Measurements from ENCODE around the gene TYMP. TPM values are rescaled to one million over a fixed set of nuclear protein-coding genes. Genes with fewer than 3 reads are reported as not detected.

The TYMP gene
- total and polyA plus RNA-seq, 2 experiments from 2014 or later = 46.4 to 85.7 TPM

- Histone ChIP-seq H3K4me1 (ENCODE audit: insufficient read depth) (peaks cover 14% of the 10 kb centered on the region), H4K20me1 (ENCODE audit: insufficient read depth, poor library complexity, severe bottlenecking) (no peaks in the 10 kb centered on the region), H3K27ac (no peak overlapping the region), H2AFZ (no peak overlapping the region), H3K4me3 (no peak overlapping the region), H3K4me2 (peak overlapping the region; percentile 96), H3K9me3 (ENCODE audit: low read depth) (no peaks in the 10 kb centered on the region), H3K36me3 (replicated peaks; ENCODE audit: insufficient read depth, low read depth) (no peaks in the 10 kb centered on the region), H3K9me2 (replicated peaks; ENCODE audit: insufficient read depth) (no peaks in the 10 kb centered on the region), H3K79me2 (peaks cover 41% of the 10 kb centered on the region), H3K27me3 (no peaks in the 10 kb centered on the region)
- 95% methylated on average over 35 of the region's 41 CpGs for WGBS (ENCODE audit: low lambda C conversion rate, missing lambda C conversion rate)
- peak; percentile 7 for DNase-seq (ENCODE audit: low spot score)
- TF ChIP-seq EZH2 (IDR thresholded peaks at IDR 0.05; ENCODE audit: borderline replicate concordance) (no peak), CTCF (IDR thresholded peaks at IDR 0.05; ENCODE audit: poor library complexity) (no peak), EZH2phosphoT487 (IDR thresholded peaks at IDR 0.05; ENCODE audit: low read depth, severe bottlenecking, unreplicated experiment) (no peak)
These were observed 23.8 kb downstream of the TYMP start for GRCh38 chr22:50505776-50506610.

GRCh38 chr22:50505276-50505775 lies 24.5 kb downstream of the TYMP start:
- Histone ChIP-seq H4K20me1 (ENCODE audit: insufficient read depth, poor library complexity, severe bottlenecking) (no peaks in the 10 kb centered on the region), H3K27me3 (no peaks in the 10 kb centered on the region), H3K9me2 (replicated peaks; ENCODE audit: insufficient read depth) (no peaks in the 10 kb centered on the region), H2AFZ (no peak overlapping the region), H3K4me1 (ENCODE audit: insufficient read depth) (peaks cover 14% of the 10 kb centered on the region), H3K4me2 (no peak overlapping the region), H3K79me2 (peaks cover 34% of the 10 kb centered on the region), H3K9me3 (ENCODE audit: low read depth) (no peaks in the 10 kb centered on the region), H3K4me3 (no peak overlapping the region), H3K36me3 (replicated peaks; ENCODE audit: insufficient read depth, low read depth) (no peaks in the 10 kb centered on the region), H3K27ac (no peak overlapping the region)
- TF ChIP-seq EZH2 (IDR thresholded peaks at IDR 0.05; ENCODE audit: borderline replicate concordance) (no peak), EZH2phosphoT487 (IDR thresholded peaks at IDR 0.05; ENCODE audit: low read depth, severe bottlenecking, unreplicated experiment) (no peak), CTCF (IDR thresholded peaks at IDR 0.05; ENCODE audit: poor library complexity) (no peak)
- DNase-seq (ENCODE audit: low spot score) = peak; percentile 3
- 96% methylated on average over 8 of the region's 14 CpGs for WGBS (ENCODE audit: low lambda C conversion rate, missing lambda C conversion rate)

GRCh38 chr22:50504369-50505211 lies 25.2 kb downstream of the TYMP start:
- Histone ChIP-seq H3K27me3 (no peaks in the 10 kb centered on the region), H3K9me2 (replicated peaks; ENCODE audit: insufficient read depth) (no peaks in the 10 kb centered on the region), H3K36me3 (replicated peaks; ENCODE audit: insufficient read depth, low read depth) (no peaks in the 10 kb centered on the region), H3K79me2 (peaks cover 27% of the 10 kb centered on the region), H3K4me3 (no peak overlapping the region), H3K4me1 (ENCODE audit: insufficient read depth) (peaks cover 13% of the 10 kb centered on the region), H3K4me2 (no peak overlapping the region), H3K27ac (no peak overlapping the region), H4K20me1 (ENCODE audit: insufficient read depth, poor library complexity, severe bottlenecking) (no peaks in the 10 kb centered on the region), H2AFZ (no peak overlapping the region), H3K9me3 (ENCODE audit: low read depth) (no peaks in the 10 kb centered on the region)
- TF ChIP-seq CTCF (IDR thresholded peaks at IDR 0.05; ENCODE audit: poor library complexity) (no peak), EZH2 (IDR thresholded peaks at IDR 0.05; ENCODE audit: borderline replicate concordance) (no peak)
- 98% methylated on average over 25 of the region's 44 CpGs for WGBS (ENCODE audit: low lambda C conversion rate, missing lambda C conversion rate)
- peak; percentile 9 for DNase-seq (ENCODE audit: low spot score)

Data from hepatocyte (in vitro differentiated cells).